GM11168 (cell line): Measurements from ENCODE around the gene MYO1D.
"Not testable (repeated sequence)": the region's sequence is repeated elsewhere in the genome, so short reads cannot be mapped to it uniquely, and the experiment has no call there.

Source experiments
- in situ Hi-C: fragments of 300-500 bp; cut with MboI; formaldehyde crosslinking; loops from one replicate; pipeline ENCODE4 v1.12.0; 2022; ENCODE audit warnings: low sequenced_read_pairs; ENCODE audit not compliant: unreplicated experiment

Gene MYO1D

GRCh38 chr17:32896647-32897258, 19.8 kb upstream of the MYO1D start:
- in situ Hi-C loops, result no loop called here

GRCh38 chr17:32894245-32894644, 17.3 kb upstream of the MYO1D start:
- in situ Hi-C loops, result no loop called here

- in situ Hi-C loops, result not testable (repeated sequence)
Measured at GRCh38 chr17:32887410-32887809, 10.5 kb upstream of the MYO1D start.

- in situ Hi-C loops, result not testable (repeated sequence)
Measured at GRCh38 chr17:32886951-32887350, 10.0 kb upstream of the MYO1D start.

GRCh38 chr17:32882734-32883133, 5.8 kb upstream of the MYO1D start:
- in situ Hi-C loops, result loop anchor here (5.0 kb wide), 1 partner anchor 100 kb away; no protein-coding TSS in a partner anchor

- in situ Hi-C loops, result loop anchor here (5.0 kb wide), 1 partner anchor 100 kb away; no protein-coding TSS in a partner anchor
Measured at GRCh38 chr17:32882029-32882428, 5.1 kb upstream of the MYO1D start.

GRCh38 chr17:32880671-32881453, 3.9 kb upstream of the MYO1D start:
- in situ Hi-C loops, result loop anchor here (5.0 kb wide), 1 partner anchor 99 kb away; no protein-coding TSS in a partner anchor

GRCh38 chr17:32879134-32879533, 2.2 kb upstream of the MYO1D start:
- in situ Hi-C loops, result no loop called here

- in situ Hi-C loops, result no loop called here
Measured at GRCh38 chr17:32878211-32878610, 1.3 kb upstream of the MYO1D start.

- in situ Hi-C loops, result no loop called here
Measured at GRCh38 chr17:32877164-32877764, 340 bp upstream of the MYO1D start.

GRCh38 chr17:32875923-32876416, 954 bp downstream of the MYO1D start:
- in situ Hi-C loops, result no loop called here

- in situ Hi-C loops, result no loop called here
Measured at GRCh38 chr17:32875230-32875917, 1.6 kb downstream of the MYO1D start.

GRCh38 chr17:32873114-32873513, 3.8 kb downstream of the MYO1D start:
- in situ Hi-C loops, result no loop called here

GRCh38 chr17:32871746-32872145, 5.2 kb downstream of the MYO1D start:
- in situ Hi-C loops, result no loop called here

GRCh38 chr17:32870969-32871368, 6.0 kb downstream of the MYO1D start:
- in situ Hi-C loops, result no loop called here

- in situ Hi-C loops, result no loop called here
Measured at GRCh38 chr17:32870027-32870670, 6.8 kb downstream of the MYO1D start.

- in situ Hi-C loops, result no loop called here
Measured at GRCh38 chr17:32869345-32870026, 7.4 kb downstream of the MYO1D start.

- in situ Hi-C loops, result no loop called here
Measured at GRCh38 chr17:32865141-32865540, 11.8 kb downstream of the MYO1D start.

- in situ Hi-C loops, result no loop called here
Measured at GRCh38 chr17:32863559-32863958, 13.4 kb downstream of the MYO1D start.
